GM13976 (cell line): ENCODE data around the gene CBX8.

ENCODE experiments used
- DNase-seq: peaks from one replicate; pipeline ENCODE4 v3.0.0; 2012; ENCODE audit warnings: low spot score
- in situ Hi-C: fragments of 300-500 bp; cut with MboI; formaldehyde crosslinking; loops from one replicate; pipeline ENCODE4 v1.12.0; 2022; ENCODE audit warnings: low sequenced_read_pairs, mixed read lengths, inconsistent platforms; ENCODE audit not compliant: unreplicated experiment
- TF ChIP-seq, protein P1 (sequence below): IDR thresholded peaks from 2 replicates; pipeline ENCODE4 v1.5.1; 2012; ENCODE audit warnings: borderline replicate concordance, mild to moderate bottlenecking; ENCODE audit not compliant: insufficient read depth; ENCODE audit errors: extremely low read depth, missing control alignments, control extremely low read depth

The CBX8 gene

DNA sequence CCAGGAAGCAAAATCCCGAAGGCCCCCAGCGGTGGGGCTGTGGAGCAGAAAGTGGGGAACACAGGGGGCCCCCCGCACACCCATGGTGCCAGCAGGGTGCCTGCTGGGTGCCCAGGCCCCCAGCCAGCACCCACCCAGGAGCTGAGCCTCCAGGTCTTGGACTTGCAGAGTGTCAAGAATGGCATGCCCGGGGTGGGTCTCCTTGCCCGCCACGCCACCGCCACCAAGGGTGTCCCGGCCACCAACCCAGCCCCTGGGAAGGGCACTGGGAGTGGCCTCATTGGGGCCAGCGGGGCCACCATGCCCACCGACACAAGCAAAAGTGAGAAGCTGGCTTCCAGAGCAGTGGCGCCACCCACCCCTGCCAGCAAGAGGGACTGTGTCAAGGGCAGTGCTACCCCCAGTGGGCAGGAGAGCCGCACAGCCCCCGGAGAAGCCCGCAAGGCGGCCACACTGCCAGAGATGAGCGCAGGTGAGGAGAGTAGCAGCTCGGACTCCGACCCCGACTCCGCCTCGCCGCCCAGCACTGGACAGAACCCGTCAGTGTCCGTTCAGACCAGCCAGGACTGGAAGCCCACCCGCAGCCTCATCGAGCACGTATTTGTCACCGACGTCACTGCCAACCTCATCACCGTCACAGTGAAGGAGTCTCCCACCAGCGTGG, 12.4 kb downstream of the CBX8 start:
- TF ChIP-seq, protein P1, sequence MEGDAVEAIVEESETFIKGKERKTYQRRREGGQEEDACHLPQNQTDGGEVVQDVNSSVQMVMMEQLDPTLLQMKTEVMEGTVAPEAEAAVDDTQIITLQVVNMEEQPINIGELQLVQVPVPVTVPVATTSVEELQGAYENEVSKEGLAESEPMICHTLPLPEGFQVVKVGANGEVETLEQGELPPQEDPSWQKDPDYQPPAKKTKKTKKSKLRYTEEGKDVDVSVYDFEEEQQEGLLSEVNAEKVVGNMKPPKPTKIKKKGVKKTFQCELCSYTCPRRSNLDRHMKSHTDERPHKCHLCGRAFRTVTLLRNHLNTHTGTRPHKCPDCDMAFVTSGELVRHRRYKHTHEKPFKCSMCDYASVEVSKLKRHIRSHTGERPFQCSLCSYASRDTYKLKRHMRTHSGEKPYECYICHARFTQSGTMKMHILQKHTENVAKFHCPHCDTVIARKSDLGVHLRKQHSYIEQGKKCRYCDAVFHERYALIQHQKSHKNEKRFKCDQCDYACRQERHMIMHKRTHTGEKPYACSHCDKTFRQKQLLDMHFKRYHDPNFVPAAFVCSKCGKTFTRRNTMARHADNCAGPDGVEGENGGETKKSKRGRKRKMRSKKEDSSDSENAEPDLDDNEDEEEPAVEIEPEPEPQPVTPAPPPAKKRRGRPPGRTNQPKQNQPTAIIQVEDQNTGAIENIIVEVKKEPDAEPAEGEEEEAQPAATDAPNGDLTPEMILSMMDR: no peak
- in situ Hi-C loops: no loop called here

DNA sequence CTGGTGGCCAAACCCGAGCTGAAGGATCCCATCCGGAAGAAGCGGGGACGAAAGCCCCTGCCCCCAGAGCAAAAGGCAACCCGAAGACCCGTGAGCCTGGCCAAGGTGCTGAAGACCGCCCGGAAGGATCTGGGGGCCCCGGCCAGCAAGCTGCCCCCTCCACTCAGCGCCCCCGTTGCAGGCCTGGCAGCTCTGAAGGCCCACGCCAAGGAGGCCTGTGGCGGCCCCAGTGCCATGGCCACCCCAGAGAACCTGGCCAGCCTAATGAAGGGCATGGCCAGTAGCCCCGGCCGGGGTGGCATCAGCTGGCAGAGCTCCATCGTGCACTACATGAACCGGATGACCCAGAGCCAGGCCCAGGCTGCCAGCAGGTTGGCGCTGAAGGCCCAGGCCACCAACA, 13.0 kb downstream of the CBX8 start:
- DNase-seq: no peak
- TF ChIP-seq, protein P1: no peak
- in situ Hi-C loops: no loop called here

More for the DNA sequence above, 12.4 kb downstream of the CBX8 start:
- DNase-seq: no peak

DNA sequence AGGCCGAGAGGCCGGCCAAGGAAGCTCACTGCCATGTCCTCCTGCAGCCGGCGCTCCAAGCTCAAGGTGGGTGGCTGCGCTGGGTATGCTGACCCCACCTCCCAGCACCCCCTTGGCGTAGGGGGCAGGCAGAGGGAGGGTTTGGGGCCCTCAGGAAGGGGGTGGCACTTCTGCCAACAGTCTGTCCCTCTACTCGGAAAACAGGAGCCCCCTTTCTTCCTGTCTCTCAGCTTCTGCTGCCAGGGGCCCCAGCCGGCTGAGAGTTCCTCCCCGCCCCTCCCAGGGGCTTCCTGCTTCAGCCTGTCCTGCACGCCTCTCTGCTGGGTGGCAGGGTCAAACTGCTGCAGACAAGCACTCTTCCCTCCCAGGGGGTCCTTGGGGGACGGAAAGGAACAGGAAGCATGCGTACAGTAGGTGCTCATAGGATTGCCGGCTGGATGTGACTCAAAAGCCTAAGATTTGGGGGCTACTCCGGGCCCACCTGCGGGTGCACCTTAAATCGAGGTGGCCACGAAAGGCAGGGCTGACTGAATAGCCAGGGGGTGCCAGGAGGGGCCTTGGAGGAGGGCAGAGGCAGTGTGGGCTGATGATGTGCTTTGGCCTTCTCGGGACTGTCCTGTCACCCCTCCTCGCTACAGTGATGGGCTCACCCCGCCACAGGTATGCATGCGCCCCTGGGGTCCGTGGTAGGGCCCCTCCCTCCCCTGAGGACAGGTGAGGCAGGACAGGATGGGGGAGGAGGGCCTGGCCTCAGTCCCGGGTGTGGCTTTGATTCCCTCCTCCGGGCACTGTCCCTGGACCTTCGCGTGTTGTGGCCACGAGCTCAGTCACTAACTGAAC, 14.9 kb downstream of the CBX8 start:
- TF ChIP-seq, protein P1: no peak
- DNase-seq: no peak
- in situ Hi-C loops: no loop called here

DNA sequence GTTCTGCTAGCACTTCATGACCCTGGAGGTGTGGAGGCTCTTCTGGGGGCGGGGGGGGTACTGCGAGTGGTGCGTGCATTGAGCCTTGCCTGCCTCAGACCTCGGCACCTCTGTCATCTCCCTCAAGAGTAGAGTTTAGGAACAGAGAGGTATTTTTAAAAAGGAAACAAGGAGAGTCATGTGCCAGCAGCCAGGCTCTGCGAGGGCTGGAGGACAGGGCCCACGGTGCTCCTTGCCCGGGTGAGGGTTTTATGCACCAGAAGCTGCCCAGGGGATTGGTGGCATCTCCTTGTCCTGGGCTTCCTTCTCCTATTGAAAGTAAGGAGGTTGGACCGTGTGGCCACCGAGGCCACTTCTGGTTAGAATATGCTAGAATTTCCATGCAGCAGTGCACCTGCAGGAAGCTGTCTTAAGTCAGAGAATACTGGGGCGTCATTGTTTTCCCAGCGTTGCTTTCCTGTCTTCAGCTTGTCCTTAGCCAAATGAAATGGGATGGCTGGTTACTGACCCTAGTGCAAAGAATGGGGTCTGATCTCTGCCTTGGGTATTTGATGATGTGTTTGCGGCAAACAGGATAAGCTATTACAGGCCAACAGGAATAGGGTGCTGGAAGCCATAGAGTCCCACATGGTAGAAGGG, 15.7 kb downstream of the CBX8 start:
- no peak for DNase-seq
- TF ChIP-seq, protein P1: no peak
- in situ Hi-C loops: no loop called here

DNA sequence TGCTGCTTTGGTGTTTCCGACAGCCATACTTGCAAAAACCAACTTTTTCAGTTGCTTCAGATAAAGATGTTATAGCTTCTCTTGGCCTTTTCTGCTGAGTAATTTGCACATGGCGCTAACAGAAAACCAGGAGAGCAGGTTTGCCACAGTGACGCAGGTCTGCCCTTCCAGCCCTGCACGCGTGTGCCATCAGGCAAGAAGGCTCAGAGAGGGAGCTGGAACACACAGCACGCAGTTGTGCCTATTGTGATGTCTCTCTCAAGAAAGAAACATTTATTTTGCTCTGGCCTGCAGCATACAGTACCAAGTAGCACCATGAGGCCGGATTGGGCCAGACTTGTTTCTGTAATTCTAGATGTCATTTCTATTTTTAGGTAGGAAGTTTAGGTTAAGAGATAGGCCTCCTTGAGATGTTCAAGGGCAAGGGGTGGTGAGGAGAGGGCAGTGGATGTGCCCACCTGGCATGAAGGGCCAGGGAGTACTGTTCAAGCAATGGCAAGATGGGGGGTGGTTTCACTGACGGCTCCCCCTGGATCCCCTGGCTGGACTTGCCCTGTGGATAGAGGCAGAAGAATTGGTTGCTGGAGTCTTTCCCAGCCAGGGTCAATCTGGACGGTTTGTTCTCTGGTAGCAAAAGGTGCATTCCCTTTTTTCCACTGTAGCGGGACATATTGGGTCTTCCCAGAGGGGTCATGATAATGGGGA, 17.1 kb downstream of the CBX8 start:
- in situ Hi-C loops: no loop called here
- TF ChIP-seq, protein P1: no peak
- DNase-seq: no peak

DNA sequence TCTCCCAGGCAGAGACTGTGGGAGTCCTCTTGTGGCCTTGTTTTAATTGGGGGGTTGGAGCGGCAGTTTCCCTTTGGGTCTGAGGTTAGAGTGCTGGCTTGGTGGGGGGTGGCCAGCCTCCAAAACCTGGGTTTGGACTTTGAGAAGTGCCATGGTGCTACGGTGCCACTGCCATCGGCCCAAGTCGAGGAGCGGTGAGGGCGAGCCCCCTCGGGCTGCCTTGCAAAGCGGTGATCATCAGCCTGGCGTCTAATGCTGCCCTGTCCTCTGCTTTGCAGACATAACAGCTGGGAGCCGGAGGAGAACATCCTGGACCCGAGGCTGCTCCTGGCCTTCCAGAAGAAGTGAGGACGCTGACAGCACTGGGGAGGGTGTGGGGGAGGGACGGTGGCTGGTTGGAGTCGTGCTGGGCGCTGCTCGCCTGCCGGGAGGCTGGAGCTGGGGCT, 17.8 kb downstream of the CBX8 start:
- no peak for DNase-seq
- in situ Hi-C loops: no loop called here
- TF ChIP-seq, protein P1: no peak
